Stimulated activated CD8-positive, alpha-beta memory T cell treated with anti-CD3 and anti-CD28 coated beads, Interleukin-7, amount 100 ng/mL, for 1 hour (primary cell): ENCODE measurements around the gene HSD17B2.
"Not testable (repeated sequence)": the region's sequence is repeated elsewhere in the genome, so short reads cannot be mapped to it uniquely, and the experiment has no call there.

Experiments
- DNase-seq, 2 donors: peaks; one replicate each; pipeline ENCODE4 v3.0.0-alpha.2; 2020; ENCODE audit warnings: low read depth in 2 of 2

The HSD17B2 gene

GRCh38 chr16:82129881-82130280 is 94.8 kb downstream of the HSD17B2 start:
- no peak for DNase-seq

GRCh38 chr16:82133798-82134197 is 98.7 kb downstream of the HSD17B2 start:
- no peak for DNase-seq

DNA sequence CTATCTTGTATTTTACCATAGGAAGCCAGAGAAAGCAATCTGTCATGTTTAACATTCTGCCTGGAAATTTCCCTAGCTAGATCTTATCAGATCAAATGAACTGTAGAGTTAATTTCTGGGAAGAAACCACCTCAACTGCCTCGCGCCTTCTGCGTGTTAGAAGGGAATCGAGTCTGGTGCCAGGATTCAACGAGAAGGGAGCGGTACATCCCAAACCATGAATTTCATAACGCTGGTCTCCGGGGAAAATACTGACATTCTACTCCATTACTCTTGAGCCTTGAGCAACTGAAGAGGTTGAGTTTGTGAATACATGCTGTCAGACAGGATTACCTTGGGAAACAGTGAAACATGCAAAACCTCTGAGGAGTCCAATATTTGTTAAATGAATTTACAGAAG is 99.8 kb downstream of the HSD17B2 start:
- no peak for DNase-seq

GRCh38 chr16:82135844-82136243 is 100.8 kb downstream of the HSD17B2 start:
- no peak for DNase-seq

GRCh38 chr16:82136956-82137821 is 102.1 kb downstream of the HSD17B2 start:
- DNase-seq: no peak

DNA sequence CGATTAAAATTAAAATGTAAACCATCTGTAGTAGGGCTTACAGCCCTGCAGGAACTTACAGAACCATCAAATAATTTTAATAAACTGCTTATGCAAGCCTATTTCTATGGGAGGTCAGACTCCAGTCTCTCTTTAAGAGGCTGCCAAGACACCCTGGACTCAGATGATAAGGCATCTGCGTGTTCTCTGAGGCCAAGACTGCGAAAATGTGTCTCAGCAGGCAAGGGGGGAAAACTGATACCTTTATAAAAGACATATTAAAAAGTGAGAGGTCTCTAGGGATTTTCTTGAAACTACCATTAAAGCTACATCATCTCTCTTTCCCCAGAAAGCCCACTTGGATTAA is 102.7 kb downstream of the HSD17B2 start:
- no peak for DNase-seq

- no peak for DNase-seq
These were observed 103.6 kb downstream of the HSD17B2 start for GRCh38 chr16:82138478-82139285.

DNA sequence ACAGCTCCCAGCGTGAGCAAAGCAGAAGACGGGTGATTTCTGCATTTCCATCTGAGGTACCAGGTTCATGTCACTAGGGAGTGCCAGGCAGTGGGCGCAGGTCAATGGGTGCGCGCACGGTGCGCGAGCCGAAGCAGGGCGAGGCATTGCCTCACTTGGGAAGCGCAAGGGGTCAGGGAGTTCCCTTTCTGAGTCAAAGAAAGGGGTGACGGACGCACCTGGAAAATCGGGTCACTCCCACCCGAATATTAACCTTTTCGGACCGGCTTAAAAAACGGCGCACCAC is 104.2 kb downstream of the HSD17B2 start:
- DNase-seq: not testable (repeated sequence)

DNA sequence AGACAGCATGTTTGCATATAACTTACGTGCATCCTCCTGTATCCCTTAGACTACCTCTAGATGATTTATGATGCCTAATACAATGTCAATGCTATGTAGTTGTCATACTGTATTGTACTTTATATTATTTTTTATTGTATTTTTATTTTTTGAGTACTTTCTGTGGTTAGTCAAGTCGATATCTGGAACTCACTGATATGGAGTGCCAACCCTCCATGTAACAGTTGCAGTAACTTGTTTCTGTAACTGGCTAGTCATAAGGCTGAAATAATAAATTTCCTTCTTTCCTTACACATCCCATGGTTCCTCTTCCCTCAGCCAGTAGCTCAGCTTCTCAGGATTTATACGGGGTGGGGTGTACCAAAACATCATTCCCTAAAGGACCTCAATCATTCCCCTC is 111.5 kb downstream of the HSD17B2 start:
- no peak for DNase-seq

DNA sequence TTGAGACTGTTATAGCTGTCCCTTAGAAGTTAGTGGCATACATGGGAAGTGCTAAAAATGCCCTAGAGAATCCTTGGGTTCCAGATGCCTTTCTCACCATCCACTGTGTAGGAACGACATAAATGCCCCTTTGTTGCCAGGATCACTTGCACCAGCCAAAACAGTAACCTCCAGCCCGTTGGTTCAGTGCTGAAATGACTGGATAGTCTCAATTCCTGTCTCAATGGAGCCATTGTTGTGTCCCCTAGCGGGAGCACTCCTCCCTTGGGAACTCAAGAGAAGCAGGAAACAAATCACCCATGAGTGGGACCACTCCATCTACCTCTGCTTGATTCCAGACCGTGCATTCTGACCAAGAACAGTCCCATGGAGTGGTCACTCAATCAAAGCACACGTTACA is 111.9 kb downstream of the HSD17B2 start:
- DNase-seq: no peak

- no peak for DNase-seq
These were observed 112.5 kb downstream of the HSD17B2 start for GRCh38 chr16:82147546-82147945.
